ENCODE results near the gene EXD3. TPM values are rescaled to one million over a fixed set of nuclear protein-coding genes. Genes with fewer than 3 reads are reported as not detected.

EXD3 gene
- total and polyA plus RNA-seq, 5 donors: 7.9 to 14.6 (median 12.6) TPM

DNA sequence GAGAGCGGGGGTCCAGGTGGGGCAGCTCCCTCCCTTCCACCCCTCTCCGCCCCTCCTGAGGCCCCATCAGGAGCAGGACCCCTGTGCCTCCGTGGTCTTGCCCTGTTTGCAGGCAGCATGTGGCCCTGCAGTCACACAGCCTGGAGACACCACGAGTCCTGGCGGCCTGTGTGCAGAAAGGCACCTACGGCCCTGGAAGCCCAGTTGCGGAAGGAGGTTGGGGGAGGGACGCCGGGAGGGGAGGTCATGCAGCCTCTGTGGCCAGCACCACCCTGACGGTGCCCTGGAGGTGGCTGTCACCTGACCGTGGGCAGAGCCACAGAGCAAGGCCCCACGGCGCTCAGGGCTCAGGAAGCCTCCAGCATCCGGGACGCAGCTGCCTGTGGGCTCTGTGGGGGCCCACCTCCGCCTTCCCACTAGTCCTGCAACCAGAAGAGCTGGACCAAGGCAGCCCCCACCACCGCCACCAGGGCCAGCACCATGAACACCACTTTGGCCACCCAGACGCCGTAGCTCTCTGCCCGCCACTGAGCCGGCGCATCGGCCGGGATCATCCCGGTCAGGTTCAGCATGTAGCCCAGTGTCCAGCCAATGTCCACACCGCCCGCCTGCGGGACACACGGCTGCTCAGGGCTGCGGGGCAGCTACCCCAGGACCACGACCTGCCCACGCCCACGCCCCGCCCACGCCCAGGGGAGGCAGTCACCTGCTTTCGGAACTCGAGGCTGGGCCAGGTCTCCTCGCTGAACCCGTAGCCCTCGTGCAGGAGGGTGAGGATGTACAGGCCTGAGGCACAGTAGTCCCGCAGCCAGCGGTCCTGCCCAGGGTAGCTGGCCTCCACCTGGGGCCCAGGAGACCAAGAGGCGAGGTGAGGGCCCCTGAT, 11.8 kb upstream of the EXD3 start:
- intact Hi-C loops (cut with DNase I): no loop called here
- ATAC-seq (no peak), DNase-seq (peak; percentile 19 to 61 (median 45))
- WGBS: 86% methylated on average over 43 of the region's 43 CpGs
- H3K27me3 ChIP-seq (ENCODE audit: control insufficient read depth, insufficient read depth): no peaks in the 10 kb centered on the region
- no peaks in the 10 kb centered on the region for H3K9me3 ChIP-seq (ENCODE audit: control insufficient read depth, low read length)
- H3K4me1 ChIP-seq (ENCODE audit: control insufficient read depth, insufficient read depth, low read length): no peaks in the 10 kb centered on the region
- no peak overlapping the region for H3K27ac ChIP-seq (ENCODE audit: low read length)
- no peak overlapping the region for H3K4me3 ChIP-seq (ENCODE audit: low read length)

GRCh38 chr9:137433916-137434431, 11.0 kb upstream of the EXD3 start:
- Histone ChIP-seq H3K9me3 (ENCODE audit: control insufficient read depth, low read length) (no peaks in the 10 kb centered on the region), H3K27me3 (ENCODE audit: control insufficient read depth, insufficient read depth) (no peaks in the 10 kb centered on the region), H3K27ac (ENCODE audit: low read length) (no peak overlapping the region), H3K4me1 (ENCODE audit: control insufficient read depth, insufficient read depth, low read length) (no peaks in the 10 kb centered on the region), H3K4me3 (ENCODE audit: low read length) (no peak overlapping the region)
- ATAC-seq (no peak), DNase-seq (peak in 2 of 3 donors; percentile 42 to 48)
- intact Hi-C loops (cut with DNase I): no loop called here
- 89% methylated on average over 26 of the region's 26 CpGs for WGBS

DNA sequence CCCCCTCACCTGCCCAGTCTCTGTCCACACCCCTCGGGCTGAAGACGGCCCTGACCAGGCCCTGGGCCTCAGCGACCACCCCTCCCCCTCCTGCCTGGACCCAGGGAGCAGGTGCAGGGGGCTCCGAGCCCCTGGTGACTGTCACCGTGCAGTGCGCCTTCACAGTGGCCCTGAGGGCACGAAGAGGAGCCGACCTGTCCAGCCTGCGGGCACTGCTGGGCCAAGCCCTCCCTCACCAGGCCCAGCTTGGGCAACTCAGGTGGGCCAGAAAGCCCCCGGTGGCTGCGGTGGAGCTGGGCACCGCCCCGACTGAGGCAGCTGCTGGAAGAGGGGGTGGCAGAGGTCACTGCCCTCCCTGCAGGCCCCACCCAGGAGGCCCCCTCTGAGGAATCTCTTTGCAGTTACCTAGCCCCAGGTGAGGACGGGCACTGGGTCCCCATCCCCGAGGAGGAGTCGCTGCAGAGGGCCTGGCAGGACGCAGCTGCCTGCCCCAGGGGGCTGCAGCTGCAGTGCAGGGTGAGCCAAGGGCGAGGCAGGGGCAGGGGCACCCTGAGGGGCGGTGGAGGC, 10.5 kb upstream of the EXD3 start:
- no peak overlapping the region for H3K27ac ChIP-seq (ENCODE audit: low read length)
- intact Hi-C loops (cut with DNase I): no loop called here
- DNase-seq: peak; percentile 13 to 52 (median 51)
- no peaks in the 10 kb centered on the region for H3K9me3 ChIP-seq (ENCODE audit: control insufficient read depth, low read length)
- 81% methylated on average over 19 of the region's 19 CpGs for WGBS
- no peak for ATAC-seq
- no peaks in the 10 kb centered on the region for H3K27me3 ChIP-seq (ENCODE audit: control insufficient read depth, insufficient read depth)
- no peak overlapping the region for H3K4me3 ChIP-seq (ENCODE audit: low read length)
- H3K4me1 ChIP-seq (ENCODE audit: control insufficient read depth, insufficient read depth, low read length): no peaks in the 10 kb centered on the region

DNA sequence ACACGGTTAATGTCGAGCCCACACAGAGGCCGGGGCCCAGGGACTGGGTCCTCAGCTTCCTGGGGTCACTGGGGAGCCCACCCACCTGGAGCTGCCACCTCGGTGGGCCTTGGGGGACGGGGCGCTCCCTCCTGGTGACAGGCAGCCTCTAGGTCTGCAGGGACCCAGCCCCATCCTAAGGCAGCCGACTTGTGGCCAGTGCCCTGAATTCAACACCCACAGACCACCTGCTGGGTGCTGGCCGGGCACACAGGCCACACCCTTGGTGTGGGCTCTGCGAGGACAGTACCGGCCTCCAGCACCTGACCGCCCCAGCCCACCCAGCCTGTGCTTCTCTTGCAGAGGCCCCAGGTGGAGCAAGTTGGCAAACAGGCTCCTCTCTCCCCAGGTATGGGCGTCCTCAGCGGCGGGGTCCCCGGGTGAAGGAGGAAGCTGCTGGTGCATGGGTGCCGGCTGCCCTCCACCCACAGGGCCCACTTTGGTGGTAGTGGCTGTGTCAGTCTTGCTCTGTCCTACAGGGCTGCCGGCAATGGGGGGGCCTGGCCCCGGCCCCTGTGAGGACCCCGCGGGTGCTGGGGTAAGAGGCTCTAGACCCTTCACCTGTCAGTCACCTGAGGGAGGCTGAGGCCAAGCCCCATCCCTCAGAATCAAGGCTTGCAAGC, 9.9 kb upstream of the EXD3 start:
- peak; percentile 14 to 57 (median 42) for DNase-seq
- H3K4me1 ChIP-seq (ENCODE audit: control insufficient read depth, insufficient read depth, low read length): no peaks in the 10 kb centered on the region
- H3K4me3 ChIP-seq (ENCODE audit: low read length): no peak overlapping the region
- intact Hi-C loops (cut with DNase I): no loop called here
- H3K27ac ChIP-seq (ENCODE audit: low read length): no peak overlapping the region
- no peaks in the 10 kb centered on the region for H3K9me3 ChIP-seq (ENCODE audit: control insufficient read depth, low read length)
- ATAC-seq: no peak
- no peaks in the 10 kb centered on the region for H3K27me3 ChIP-seq (ENCODE audit: control insufficient read depth, insufficient read depth)
- WGBS: 93% methylated on average over 20 of the region's 20 CpGs

GRCh38 chr9:137431416-137431931, 8.5 kb upstream of the EXD3 start:
- no peak overlapping the region for H3K27ac ChIP-seq (ENCODE audit: low read length)
- no peaks in the 10 kb centered on the region for H3K4me1 ChIP-seq (ENCODE audit: control insufficient read depth, insufficient read depth, low read length)
- DNase-seq (peak; percentile 16 to 47 (median 37)), ATAC-seq (no peak)
- 86% methylated on average over 21 of the region's 21 CpGs for WGBS
- no peaks in the 10 kb centered on the region for H3K9me3 ChIP-seq (ENCODE audit: control insufficient read depth, low read length)
- H3K4me3 ChIP-seq (ENCODE audit: low read length): no peak overlapping the region
- no peaks in the 10 kb centered on the region for H3K27me3 ChIP-seq (ENCODE audit: control insufficient read depth, insufficient read depth)
- intact Hi-C loops (cut with DNase I): no loop called here

DNA sequence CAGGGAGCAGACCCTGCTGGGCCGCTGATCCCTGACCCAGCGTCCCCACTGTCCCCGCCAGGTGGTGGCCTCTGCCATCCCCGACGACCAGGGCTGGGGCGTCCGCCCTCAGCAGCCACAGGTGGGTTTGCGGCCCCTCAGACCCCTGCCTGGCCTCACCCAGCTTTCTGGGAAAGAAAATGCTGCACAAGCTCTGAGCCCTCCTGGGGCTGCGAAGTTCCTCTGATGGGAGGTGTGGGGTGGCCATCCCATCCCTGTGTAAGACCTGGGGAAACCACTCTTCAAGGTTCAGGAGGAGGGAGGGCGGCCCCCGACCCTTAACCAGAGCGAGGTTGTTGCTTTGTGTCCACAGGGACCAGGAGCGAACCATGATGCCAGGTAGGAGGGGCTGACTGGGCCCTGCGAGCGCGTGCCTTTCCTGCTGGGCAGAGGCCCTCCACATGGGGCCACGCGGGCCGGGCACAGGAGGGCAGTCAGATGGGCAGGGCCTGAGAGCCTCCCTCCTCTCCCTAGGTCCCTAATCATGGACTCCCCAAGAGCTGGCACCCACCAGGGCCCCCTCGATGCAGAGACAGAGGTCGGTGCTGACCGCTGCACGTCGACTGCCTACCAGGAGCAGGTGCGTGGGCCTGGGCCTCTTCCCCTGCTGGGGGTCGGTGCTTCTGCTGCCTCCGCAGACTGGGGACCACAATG, 7.9 kb upstream of the EXD3 start:
- WGBS: 84% methylated on average over 27 of the region's 27 CpGs
- peak; percentile 13 to 53 (median 50) for DNase-seq
- intact Hi-C loops (cut with DNase I): no loop called here

DNA sequence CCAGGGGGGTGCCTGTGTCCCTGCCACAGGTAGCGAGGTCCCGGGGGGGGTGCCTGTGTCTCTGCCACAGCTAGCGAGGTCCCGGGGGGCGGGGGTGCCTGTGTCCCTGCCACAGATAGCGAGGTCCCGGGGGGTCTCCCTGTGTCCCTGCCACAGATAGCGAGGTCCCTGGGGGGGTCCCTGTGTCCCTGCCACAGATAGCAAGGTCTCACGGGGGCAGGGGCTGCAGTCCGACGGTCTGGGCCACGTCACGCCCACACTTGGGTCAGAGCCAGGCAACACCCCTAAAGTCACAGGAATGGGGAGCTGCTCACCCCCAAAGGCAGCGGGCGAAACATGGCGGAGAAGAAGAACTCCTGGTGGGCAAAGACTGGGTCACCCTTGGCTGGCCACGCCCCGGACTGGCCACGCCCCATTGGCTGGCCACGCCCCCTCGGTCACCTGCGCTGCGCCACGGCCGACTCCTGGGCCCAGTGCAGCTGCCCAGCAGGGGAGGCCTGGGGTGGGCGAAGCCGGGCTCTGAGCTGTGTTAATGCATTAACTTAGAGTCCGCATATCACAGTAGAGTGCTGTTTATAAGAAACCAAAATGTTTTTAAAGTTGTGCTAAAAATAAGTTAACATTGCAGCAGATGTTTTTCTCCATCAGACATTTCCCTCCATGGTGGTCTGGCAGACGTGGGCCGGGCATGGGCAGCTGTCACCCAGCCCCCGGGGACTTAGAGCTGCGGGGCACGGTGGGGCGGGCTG, 7.2 kb upstream of the EXD3 start:
- 68% methylated on average over 34 of the region's 34 CpGs for WGBS
- Histone ChIP-seq H3K4me3 (ENCODE audit: low read length) (no peak overlapping the region), H3K27me3 (ENCODE audit: control insufficient read depth, insufficient read depth) (no peaks in the 10 kb centered on the region), H3K9me3 (ENCODE audit: control insufficient read depth, low read length) (no peaks in the 10 kb centered on the region), H3K27ac (ENCODE audit: low read length) (no peak overlapping the region), H3K4me1 (ENCODE audit: control insufficient read depth, insufficient read depth, low read length) (no peaks in the 10 kb centered on the region)
- ATAC-seq: no peak
- DNase-seq: peak; percentile 21 to 58 (median 56)
- intact Hi-C loops (cut with DNase I): no loop called here

More for the DNA sequence above, 7.9 kb upstream of the EXD3 start:
- Histone ChIP-seq H3K4me3 (ENCODE audit: low read length) (no peak overlapping the region), H3K9me3 (ENCODE audit: control insufficient read depth, low read length) (no peaks in the 10 kb centered on the region), H3K4me1 (ENCODE audit: control insufficient read depth, insufficient read depth, low read length) (no peaks in the 10 kb centered on the region), H3K27me3 (ENCODE audit: control insufficient read depth, insufficient read depth) (no peaks in the 10 kb centered on the region), H3K27ac (ENCODE audit: low read length) (no peak overlapping the region)
- no peak for ATAC-seq

GRCh38 chr9:137429546-137429890, 6.6 kb upstream of the EXD3 start:
- intact Hi-C loops (cut with DNase I): no loop called here
- Histone ChIP-seq H3K4me1 (ENCODE audit: control insufficient read depth, insufficient read depth, low read length) (no peaks in the 10 kb centered on the region), H3K27ac (ENCODE audit: low read length) (no peak overlapping the region), H3K27me3 (ENCODE audit: control insufficient read depth, insufficient read depth) (no peaks in the 10 kb centered on the region), H3K9me3 (ENCODE audit: control insufficient read depth, low read length) (no peaks in the 10 kb centered on the region), H3K4me3 (ENCODE audit: low read length) (no peak overlapping the region)
- DNase-seq (peak in 2 of 3 donors; percentile 13 to 46), ATAC-seq (no peak)
- WGBS: 72% methylated on average over 14 of the region's 14 CpGs

DNA sequence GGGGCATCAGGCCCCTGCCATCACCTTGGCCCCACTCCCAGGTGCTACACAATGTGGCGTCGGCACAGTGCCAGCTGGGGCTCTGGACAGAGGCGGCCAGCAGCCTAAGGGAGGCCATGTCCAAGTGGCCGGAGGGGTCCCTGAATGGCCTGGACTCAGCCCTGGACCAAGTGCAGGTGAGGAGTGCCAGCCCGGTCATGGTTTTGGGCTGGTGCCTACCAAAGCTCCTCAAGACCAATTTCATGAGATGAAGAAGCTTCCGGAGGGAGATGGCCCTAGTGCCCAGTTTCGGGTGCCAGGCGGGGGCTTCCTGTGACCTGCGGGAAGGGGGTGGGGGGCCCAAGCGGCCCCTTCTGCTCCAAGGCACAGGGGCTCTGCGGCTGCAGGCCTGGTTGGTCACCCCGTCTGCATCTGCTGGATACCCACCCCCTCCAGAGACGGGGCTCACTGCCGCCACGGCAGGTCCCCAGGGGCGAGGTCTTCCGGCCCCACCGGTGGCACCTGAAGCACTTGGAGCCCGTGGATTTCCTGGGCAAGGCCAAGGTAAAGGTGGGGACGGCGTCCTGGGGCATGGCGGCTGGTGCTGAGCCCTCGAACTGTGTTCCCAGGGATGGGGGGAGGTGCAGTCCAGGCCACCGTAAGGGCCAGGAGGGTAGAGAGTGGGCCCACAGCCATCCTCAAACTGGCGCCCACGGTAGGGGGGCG, 6.0 kb upstream of the EXD3 start:
- DNase-seq: peak; percentile 14 to 65 (median 60)
- no peak overlapping the region for H3K27ac ChIP-seq (ENCODE audit: low read length)
- no peaks in the 10 kb centered on the region for H3K4me1 ChIP-seq (ENCODE audit: control insufficient read depth, insufficient read depth, low read length)
- H3K9me3 ChIP-seq (ENCODE audit: control insufficient read depth, low read length): no peaks in the 10 kb centered on the region
- intact Hi-C loops (cut with DNase I): no loop called here
- no peak for ATAC-seq
- H3K4me3 ChIP-seq (ENCODE audit: low read length): no peak overlapping the region
- WGBS: 80% methylated on average over 27 of the region's 27 CpGs
- H3K27me3 ChIP-seq (ENCODE audit: control insufficient read depth, insufficient read depth): no peaks in the 10 kb centered on the region

- no peak overlapping the region for H3K27ac ChIP-seq (ENCODE audit: low read length)
- 72% methylated on average over 6 of the region's 6 CpGs for WGBS
- ATAC-seq: no peak
Observed at GRCh38 chr9:137428311-137428630, 5.3 kb upstream of the EXD3 start.

More at GRCh38 chr9:137428311-137428630, 5.3 kb upstream of the EXD3 start:
- intact Hi-C loops (cut with DNase I): no loop called here
- DNase-seq: peak; percentile 4 to 41 (median 30)
- H3K27me3 ChIP-seq (ENCODE audit: control insufficient read depth, insufficient read depth): no peaks in the 10 kb centered on the region
- H3K4me3 ChIP-seq (ENCODE audit: low read length): no peak overlapping the region
- H3K9me3 ChIP-seq (ENCODE audit: control insufficient read depth, low read length): no peaks in the 10 kb centered on the region
- H3K4me1 ChIP-seq (ENCODE audit: control insufficient read depth, insufficient read depth, low read length): no peaks in the 10 kb centered on the region

All from right cardiac atrium (tissue), 5 donors.